Osteoblast (primary cell): Measurements from ENCODE around the gene CYP2R1. TPM values are rescaled to one million over a fixed set of nuclear protein-coding genes. Genes with fewer than 3 reads are reported as not detected.

ENCODE experiments used
- DNase-seq: peaks from one replicate; pipeline ENCODE4 v3.0.0; 2011; ENCODE audit warnings: low spot score, mixed read lengths; ENCODE audit not compliant: insufficient read length; ENCODE audit errors: missing footprints
- H2AFZ ChIP-seq: 2 replicates; pipeline ENCODE4 v1.6.0; 2011; ENCODE audit warnings: mild to moderate bottlenecking, low read length
- H3K27ac ChIP-seq: 2 replicates; pipeline ENCODE4 v1.5.1; 2011; ENCODE audit warnings: mild to moderate bottlenecking, low read depth, low read length, moderate library complexity
- H3K27me3 ChIP-seq: 2 replicates; pipeline ENCODE4 v1.6.0; 2012; ENCODE audit warnings: mild to moderate bottlenecking, control low read depth, inconsistent platforms, low read length, moderate library complexity; ENCODE audit not compliant: insufficient read depth
- H3K36me3 ChIP-seq: 2 replicates; pipeline ENCODE4 v1.5.1; 2011; ENCODE audit warnings: mild to moderate bottlenecking, low read length, control low read depth, moderate library complexity; ENCODE audit not compliant: insufficient read depth
- H3K4me1 ChIP-seq: 2 replicates; pipeline ENCODE4 v1.5.1; 2011; ENCODE audit warnings: mild to moderate bottlenecking, low read length, control low read depth, moderate library complexity; ENCODE audit not compliant: insufficient read depth
- H3K4me2 ChIP-seq: 2 replicates; pipeline ENCODE4 v1.6.0; 2011; ENCODE audit warnings: mild to moderate bottlenecking, low read length; ENCODE audit not compliant: insufficient read depth
- H3K4me3 ChIP-seq: fragments of 200-600 bp; sonication (generic); 3 replicates; pipeline ENCODE4 v1.5.1; 2012; ENCODE audit warnings: mild to moderate bottlenecking, low read length, inconsistent platforms; ENCODE audit not compliant: insufficient read depth
- H3K79me2 ChIP-seq: 2 replicates; pipeline ENCODE4 v1.6.0; 2012; ENCODE audit warnings: mild to moderate bottlenecking, low read length, control low read depth, inconsistent platforms; ENCODE audit not compliant: insufficient read depth
- H3K9me3 ChIP-seq: 2 replicates; pipeline ENCODE4 v1.5.1; 2011; ENCODE audit warnings: low read depth, low read length, control low read depth
- H4K20me1 ChIP-seq: 2 replicates; pipeline ENCODE4 v1.6.0; 2012; ENCODE audit warnings: mild to moderate bottlenecking, low read length, control low read depth; ENCODE audit not compliant: insufficient read depth
- total RNA-seq: library from RNA; depleted of rRNA; stranded (reverse); fragments of >200 nt; gene quantifications from 2 replicates; pipeline ENCODE4 v1.2.3, GENCODE V29; 2012
- TF ChIP-seq, protein P1 (sequence below): IDR thresholded peaks from 2 replicates; pipeline ENCODE4 v1.5.1; 2011; ENCODE audit warnings: mild to moderate bottlenecking, low read depth, low read length, moderate library complexity; ENCODE audit errors: extremely low read depth

CYP2R1 gene
- total RNA-seq, 1 donor: 12.7 TPM

DNA sequence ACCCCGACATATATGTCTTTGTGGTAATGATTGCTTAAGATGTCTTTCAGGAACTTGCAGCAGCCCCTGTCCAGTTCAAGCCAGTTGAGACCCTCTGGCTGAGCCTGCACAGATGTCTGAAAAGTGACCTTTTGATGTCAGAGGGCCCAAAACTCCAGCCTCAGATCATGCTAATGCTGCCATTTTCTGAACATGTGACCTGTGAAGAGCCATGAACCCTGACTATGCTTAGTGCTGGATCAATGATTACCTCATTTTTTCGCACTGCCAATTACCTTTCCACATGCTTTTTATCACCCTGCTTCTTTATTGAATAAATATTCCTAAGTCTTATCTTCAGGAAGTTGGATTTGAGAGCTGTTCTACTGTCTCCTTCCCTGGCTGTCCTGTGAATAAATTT lies 6.9 kb upstream of the CYP2R1 start:
- TF ChIP-seq, protein P1, sequence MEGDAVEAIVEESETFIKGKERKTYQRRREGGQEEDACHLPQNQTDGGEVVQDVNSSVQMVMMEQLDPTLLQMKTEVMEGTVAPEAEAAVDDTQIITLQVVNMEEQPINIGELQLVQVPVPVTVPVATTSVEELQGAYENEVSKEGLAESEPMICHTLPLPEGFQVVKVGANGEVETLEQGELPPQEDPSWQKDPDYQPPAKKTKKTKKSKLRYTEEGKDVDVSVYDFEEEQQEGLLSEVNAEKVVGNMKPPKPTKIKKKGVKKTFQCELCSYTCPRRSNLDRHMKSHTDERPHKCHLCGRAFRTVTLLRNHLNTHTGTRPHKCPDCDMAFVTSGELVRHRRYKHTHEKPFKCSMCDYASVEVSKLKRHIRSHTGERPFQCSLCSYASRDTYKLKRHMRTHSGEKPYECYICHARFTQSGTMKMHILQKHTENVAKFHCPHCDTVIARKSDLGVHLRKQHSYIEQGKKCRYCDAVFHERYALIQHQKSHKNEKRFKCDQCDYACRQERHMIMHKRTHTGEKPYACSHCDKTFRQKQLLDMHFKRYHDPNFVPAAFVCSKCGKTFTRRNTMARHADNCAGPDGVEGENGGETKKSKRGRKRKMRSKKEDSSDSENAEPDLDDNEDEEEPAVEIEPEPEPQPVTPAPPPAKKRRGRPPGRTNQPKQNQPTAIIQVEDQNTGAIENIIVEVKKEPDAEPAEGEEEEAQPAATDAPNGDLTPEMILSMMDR: no peak
- Histone ChIP-seq H3K4me3 (no peak overlapping the region), H3K27ac (no peak overlapping the region), H3K36me3 (no peaks in the 10 kb centered on the region), H2AFZ (no peak overlapping the region), H3K4me2 (no peak overlapping the region), H3K79me2 (no peaks in the 10 kb centered on the region), H3K4me1 (no peaks in the 10 kb centered on the region), H3K27me3 (no peaks in the 10 kb centered on the region), H4K20me1 (no peaks in the 10 kb centered on the region), H3K9me3 (no peaks in the 10 kb centered on the region)
- no peak for DNase-seq

DNA sequence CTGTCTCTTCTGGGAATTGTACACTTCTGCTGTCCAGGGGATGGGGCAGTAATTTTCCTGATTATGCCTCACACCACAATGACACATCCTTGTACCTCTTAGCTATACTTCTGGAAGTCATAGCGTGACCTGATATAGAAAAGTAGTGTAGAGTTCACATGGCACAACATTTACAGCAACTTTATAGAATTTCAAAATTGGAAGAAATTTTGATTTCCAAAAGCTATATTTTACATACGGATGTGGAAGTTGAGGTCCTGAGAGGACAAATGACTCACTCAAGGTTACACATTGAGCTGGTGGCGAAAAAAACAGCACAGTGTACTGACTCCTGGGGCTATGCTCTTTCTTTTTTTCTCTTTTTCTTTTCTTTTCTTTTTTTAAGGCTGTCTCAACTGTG lies 6.3 kb upstream of the CYP2R1 start:
- Histone ChIP-seq H3K4me3 (no peak overlapping the region), H3K9me3 (no peaks in the 10 kb centered on the region), H4K20me1 (no peaks in the 10 kb centered on the region), H3K4me2 (no peak overlapping the region), H3K79me2 (no peaks in the 10 kb centered on the region), H3K27me3 (no peaks in the 10 kb centered on the region), H3K4me1 (no peaks in the 10 kb centered on the region), H2AFZ (no peak overlapping the region), H3K36me3 (no peaks in the 10 kb centered on the region), H3K27ac (no peak overlapping the region)
- TF ChIP-seq, protein P1: no peak
- DNase-seq: peak; percentile 64

- TF ChIP-seq, protein P1: no peak
- Histone ChIP-seq H3K36me3 (no peaks in the 10 kb centered on the region), H3K27ac (no peak overlapping the region), H3K4me3 (no peak overlapping the region), H3K79me2 (no peaks in the 10 kb centered on the region), H3K4me2 (no peak overlapping the region), H3K9me3 (no peaks in the 10 kb centered on the region), H3K4me1 (peaks cover 6% of the 10 kb centered on the region), H4K20me1 (no peaks in the 10 kb centered on the region), H3K27me3 (no peaks in the 10 kb centered on the region), H2AFZ (peak overlapping the region; percentile 58)
- DNase-seq: peak; percentile 36
Observed at GRCh38 chr11:14894657-14895598, 2.9 kb upstream of the CYP2R1 start.

DNA sequence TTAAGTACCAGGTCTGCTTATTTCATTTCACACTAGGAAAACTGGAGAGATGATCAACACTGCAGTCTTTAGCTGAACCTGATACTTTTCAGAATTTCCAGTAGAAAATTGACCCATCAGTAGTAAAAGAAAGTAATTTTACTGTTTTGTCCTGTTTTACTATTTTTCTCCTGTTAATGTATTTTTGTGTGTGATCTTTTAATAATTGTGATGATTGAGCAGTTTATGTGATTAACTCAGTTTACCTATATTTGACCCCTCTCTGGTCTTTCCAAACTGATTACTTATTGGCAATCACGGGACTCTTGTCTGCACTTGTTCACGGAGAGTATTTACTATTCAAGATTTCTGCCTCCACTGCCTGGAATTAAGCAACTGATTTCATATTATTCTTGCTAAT lies 546 bp upstream of the CYP2R1 start:
- Histone ChIP-seq H3K27me3 (no peaks in the 10 kb centered on the region), H3K4me2 (peak overlapping the region; percentile 99), H3K4me3 (peak overlapping the region; percentile 96), H3K27ac (no peak overlapping the region), H3K4me1 (peaks cover 6% of the 10 kb centered on the region), H3K79me2 (no peaks in the 10 kb centered on the region), H3K36me3 (no peaks in the 10 kb centered on the region), H4K20me1 (no peaks in the 10 kb centered on the region), H3K9me3 (no peaks in the 10 kb centered on the region), H2AFZ (peak overlapping the region; percentile 100)
- DNase-seq: no peak
- TF ChIP-seq, protein P1: no peak
